Measurements from ENCODE around the gene GNAQ.

GRCh38 chr9:77985996-77986395 is 45.6 kb downstream of the GNAQ start:
- no peak for TF ChIP-seq POLR2A (IDR thresholded peaks at IDR 0.05)
- TF ChIP-seq, protein P1, sequence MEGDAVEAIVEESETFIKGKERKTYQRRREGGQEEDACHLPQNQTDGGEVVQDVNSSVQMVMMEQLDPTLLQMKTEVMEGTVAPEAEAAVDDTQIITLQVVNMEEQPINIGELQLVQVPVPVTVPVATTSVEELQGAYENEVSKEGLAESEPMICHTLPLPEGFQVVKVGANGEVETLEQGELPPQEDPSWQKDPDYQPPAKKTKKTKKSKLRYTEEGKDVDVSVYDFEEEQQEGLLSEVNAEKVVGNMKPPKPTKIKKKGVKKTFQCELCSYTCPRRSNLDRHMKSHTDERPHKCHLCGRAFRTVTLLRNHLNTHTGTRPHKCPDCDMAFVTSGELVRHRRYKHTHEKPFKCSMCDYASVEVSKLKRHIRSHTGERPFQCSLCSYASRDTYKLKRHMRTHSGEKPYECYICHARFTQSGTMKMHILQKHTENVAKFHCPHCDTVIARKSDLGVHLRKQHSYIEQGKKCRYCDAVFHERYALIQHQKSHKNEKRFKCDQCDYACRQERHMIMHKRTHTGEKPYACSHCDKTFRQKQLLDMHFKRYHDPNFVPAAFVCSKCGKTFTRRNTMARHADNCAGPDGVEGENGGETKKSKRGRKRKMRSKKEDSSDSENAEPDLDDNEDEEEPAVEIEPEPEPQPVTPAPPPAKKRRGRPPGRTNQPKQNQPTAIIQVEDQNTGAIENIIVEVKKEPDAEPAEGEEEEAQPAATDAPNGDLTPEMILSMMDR (IDR thresholded peaks at IDR 0.05) = no peak
